OCI-M1 (cell line): ENCODE data around the gene SLC29A3.

Experiments
- DNase-seq: peaks from one replicate; lab custom pipeline; 2025; lab: John Stamatoyannopoulos, UW

The SLC29A3 gene

GRCh38 chr10:71392791-71393781 lies 74.0 kb downstream of the SLC29A3 start:
- no peak for DNase-seq

GRCh38 chr10:71393841-71394475 lies 74.9 kb downstream of the SLC29A3 start:
- no peak for DNase-seq

- no peak for DNase-seq
Observed at GRCh38 chr10:71394926-71395562, 76.0 kb downstream of the SLC29A3 start.

- DNase-seq, result no peak
Observed at GRCh38 chr10:71395621-71396020, 76.6 kb downstream of the SLC29A3 start.

GRCh38 chr10:71396084-71396710 lies 77.1 kb downstream of the SLC29A3 start:
- DNase-seq, result no peak

- no peak for DNase-seq
Observed at GRCh38 chr10:71396711-71397295, 77.7 kb downstream of the SLC29A3 start, which contains the start of gene CDH23. Gene CDH23, plus strand, starts transcription at chr10:71396920. Its CDS starts 42,912 bp downstream, at chr10:71439832.

- no peak for DNase-seq
Observed at GRCh38 chr10:71397296-71398212, 78.5 kb downstream of the SLC29A3 start.

- no peak for DNase-seq
Observed at GRCh38 chr10:71398976-71399375, 79.9 kb downstream of the SLC29A3 start.

GRCh38 chr10:71399946-71400345 lies 80.9 kb downstream of the SLC29A3 start:
- DNase-seq, result no peak

GRCh38 chr10:71401056-71401455 lies 82.0 kb downstream of the SLC29A3 start:
- DNase-seq, result no peak

- no peak for DNase-seq
Observed at GRCh38 chr10:71402005-71402404, 82.9 kb downstream of the SLC29A3 start.

- no peak for DNase-seq
Observed at GRCh38 chr10:71404503-71405295, 85.6 kb downstream of the SLC29A3 start.

GRCh38 chr10:71406878-71407277 lies 87.8 kb downstream of the SLC29A3 start:
- DNase-seq, result no peak

- DNase-seq, result no peak
Observed at GRCh38 chr10:71408436-71409225, 89.6 kb downstream of the SLC29A3 start.

- no peak for DNase-seq
Observed at GRCh38 chr10:71409516-71410104, 90.6 kb downstream of the SLC29A3 start.
